Adrenal gland (tissue), 12 donors: ENCODE data around the gene NFKBIB. TPM values are rescaled to one million over a fixed set of nuclear protein-coding genes. Genes with fewer than 3 reads are reported as not detected.
A peak's percentile ranks its signal among the peaks of the same experiment; 100 is the strongest.
"Not testable (repeated sequence)": the region's sequence is repeated elsewhere in the genome, so short reads cannot be mapped to it uniquely, and the experiment has no call there.

ENCODE experiments used
- DNase-seq, 7 donors: peaks; one replicate each; pipeline ENCODE4 v3.0.0-alpha.2; 2019 to 2020
- H3K27ac ChIP-seq, 5 donors: fragments of 200-600 bp; sonication (generic) in 4 of 5; 1 replicate in 3 of 5; 2 replicates in 2 of 5; pipeline versions ENCODE4 v1.5.1 to v1.8.0; 2016 to 2020; ENCODE audit warnings: mild to moderate bottlenecking in 1 of 5
- H3K27me3 ChIP-seq: fragments of 200-600 bp; 2 replicates; pipeline ENCODE4 v1.8.0; 2021
- H3K36me3 ChIP-seq, 2 donors: fragments of 200-600 bp; replicated peaks in 1 of 2; 1 replicate in 1 of 2; 2 replicates in 1 of 2; pipeline versions ENCODE4 v1.5.1 to v1.8.0; 2018 to 2022
- H3K4me1 ChIP-seq, 2 donors: fragments of 200-600 bp; replicated peaks in 1 of 2; 1 replicate in 1 of 2; 2 replicates in 1 of 2; pipeline versions ENCODE4 v1.5.1 to v1.8.0; 2018 to 2021
- H3K4me3 ChIP-seq, 4 donors: fragments of 200-600 bp; sonication (generic) in 3 of 4; one replicate each; pipeline ENCODE4 v1.5.1; 2016 to 2018
- H3K9me3 ChIP-seq, 3 donors: fragments of 200-600 bp; sonication (generic) in 1 of 3; replicated peaks in 1 of 3; 1 replicate in 2 of 3; 2 replicates in 1 of 3; pipeline versions ENCODE4 v1.5.1 to v1.8.0; 2016 to 2021
- CTCF ChIP-seq, 6 experiments: fragments of 450-650 bp in 4 of 6; fragments of 200-600 bp in 2 of 6; sonication (generic) in 1 of 6; IDR thresholded peaks; 1 replicate in 5 of 6; 2 replicates in 1 of 6; pipeline versions ENCODE4 v1.5.1 to v1.8.0; 2016 to 2021; ENCODE audit warnings: antibody characterized with exemption in 6 of 6, mild to moderate bottlenecking in 2 of 6, moderate library complexity in 1 of 6
- POLR2A ChIP-seq, 2 donors: fragments of 450-650 bp; IDR thresholded peaks; one replicate each; pipeline ENCODE4 v1.6.1; 2017; ENCODE audit warnings: antibody characterized with exemption in 2 of 2, mild to moderate bottlenecking in 2 of 2, moderate library complexity in 1 of 2
- WGBS, 4 donors: extraction: QIAGEN DNeasy Blood & Tissue Kit in 2 of 4; methylation state at CpG; one replicate each; pipeline versions ENCODE4 v1.1.5 to v1.1.7; 2013 to 2017; 5-methylcytosine and 5-hydroxymethylcytosine counted together
- intact Hi-C, 2 donors: fragments of 100-400 bp; cut with DNase I; formaldehyde crosslinking; loops; one replicate each; pipeline versions ENCODE4 v1.14.1 to v1.15.0; 2022 to 2023
- polyA plus RNA-seq, 3 donors: library from polyadenylated mRNA; stranded (reverse); fragments of 200-250 nt in 2 of 3; fragments of 350-450 nt in 1 of 3; fragmentation: Illumina TruSeq in 1 of 3; extraction: RNeasy Lipid Tissue Mini Kit (QIAGEN cat#74804) in 1 of 3; gene quantifications; one replicate each; pipeline ENCODE4 v1.2.3, GENCODE V29; 2013 to 2014
- total RNA-seq, 9 donors: library from RNA; depleted of rRNA in 4 of 9; stranded (reverse); fragments of >200 nt in 4 of 9; fragments of 120-200 nt in 1 of 9; fragmentation: NEBNext Ultra II Directional in 1 of 9; extraction: Animal tissue kit (Norgen Biotek cat#: 25700) in 1 of 9; gene quantifications; one replicate each; pipeline versions ENCODE4 v1.1.0 to v1.2.4, GENCODE V29; 2013 to 2023
- donor health status: healthy with polysubstance abuse.
- donor health status: Bipolar disorder and iron deficiency.
- donor health status: DM: yes; HTN: yes; CAD: no.
- donor health status: DM: no; HTN: no; CAD: no.
- donor health status: DM: no; HTN: no; CAD: no.
- donor health status: DM: yes; HTN: yes; CAD: no.

NFKBIB gene
- total and polyA plus RNA-seq, 12 donors: 12.4 to 73.0 (median 31.7) TPM

- DNase-seq: peak; percentile 93 to 96 (median 96)
- TF ChIP-seq CTCF (IDR thresholded peaks at IDR 0.05): no peak
- TF ChIP-seq POLR2A (IDR thresholded peaks at IDR 0.05): peak; percentile 43 to 85
- intact Hi-C loops: no loop called here
- Histone ChIP-seq H3K27ac (peak overlapping the region; percentile 95 to 100 (median 98)), H3K4me1 (peaks cover 24 to 35% of the 10 kb centered on the region in 2 donors), H3K27me3 (no peaks in the 10 kb centered on the region), H3K36me3 (peaks cover 0 to 7% of the 10 kb centered on the region in 2 donors), H3K9me3 (no peaks in the 10 kb centered on the region), H3K4me3 (peak overlapping the region; percentile 17 to 98 (median 67))
- 0 to 2% (median 1%) methylated on average over 27 to 65 of the region's 67 CpGs for WGBS, 4 donors
These were observed 48.0 kb upstream of the NFKBIB start for GRCh38 chr19:38851622-38852230.

DNA sequence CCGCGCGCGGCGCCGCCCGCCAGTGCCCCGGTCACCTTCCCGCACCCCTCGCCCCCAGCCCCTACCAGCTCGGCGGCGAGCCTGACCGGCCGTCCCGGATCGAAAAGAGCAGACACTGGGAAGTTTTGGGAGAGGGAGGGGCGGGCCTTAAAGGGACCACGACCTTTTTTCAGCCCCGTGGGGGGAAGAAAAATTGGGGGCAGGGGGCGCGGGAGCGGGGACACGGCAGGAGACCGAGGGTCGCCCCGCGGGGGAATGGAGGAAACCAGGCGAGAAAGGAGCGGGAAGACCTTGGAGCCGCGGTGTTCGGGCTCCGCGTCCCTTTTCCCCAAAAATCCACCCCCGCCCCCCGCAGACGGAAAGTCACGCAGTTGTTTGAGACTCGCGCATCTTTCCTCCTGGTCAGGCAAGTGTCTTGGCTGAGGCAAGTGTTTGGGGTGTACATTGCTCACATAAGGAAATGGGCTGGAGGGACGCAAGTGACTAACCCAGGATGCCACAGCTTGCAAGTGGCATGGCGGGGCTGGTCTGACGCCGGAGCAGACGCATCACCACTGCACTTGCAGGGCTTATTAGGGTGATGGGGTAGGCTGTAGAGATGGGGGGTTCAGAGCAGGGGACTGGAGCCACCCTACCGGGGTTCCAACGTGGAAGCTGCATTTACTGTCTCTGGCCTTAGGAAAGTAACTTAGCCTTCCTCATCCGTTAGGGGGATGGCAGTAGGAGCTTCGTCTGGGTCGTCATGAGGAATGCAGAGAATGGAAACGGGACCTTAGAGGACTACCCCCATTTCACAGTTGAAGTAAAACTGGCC is 47.3 kb upstream of the NFKBIB start:
- 0 to 1% (median 1%) methylated on average over 27 to 52 of the region's 52 CpGs for WGBS, 4 donors
- Histone ChIP-seq H3K4me1 (peaks cover 23 to 28% of the 10 kb centered on the region in 2 donors), H3K9me3 (no peaks in the 10 kb centered on the region), H3K4me3 (peak overlapping the region; percentile 11 to 98 (median 67)), H3K27ac (peak overlapping the region; percentile 89 to 100 (median 97)), H3K27me3 (no peaks in the 10 kb centered on the region), H3K36me3 (peaks cover 0 to under 1% of the 10 kb centered on the region in 2 donors)
- TF ChIP-seq CTCF (IDR thresholded peaks at IDR 0.05): no peak
- peak in 1 of 2 donors; percentile 36 for TF ChIP-seq POLR2A (IDR thresholded peaks at IDR 0.05)
- intact Hi-C loops: no loop called here
- DNase-seq: peak; percentile 64 to 79 (median 73)

GRCh38 chr19:38853214-38853613 is 46.6 kb upstream of the NFKBIB start:
- no peaks in the 10 kb centered on the region for H3K27me3 ChIP-seq
- H3K4me3 ChIP-seq: no peak overlapping the region
- no peaks in the 10 kb centered on the region for H3K9me3 ChIP-seq
- H3K27ac ChIP-seq: peak overlapping the region in 1 of 5 donors; percentile 100
- intact Hi-C loops: no loop called here
- TF ChIP-seq POLR2A (IDR thresholded peaks at IDR 0.05) (no peak), CTCF (IDR thresholded peaks at IDR 0.05) (no peak)
- peaks cover 15 to 20% of the 10 kb centered on the region in 2 donors for H3K4me1 ChIP-seq
- DNase-seq: no peak
- 88 to 91% (median 89%) methylated on average over 15 to 17 of the region's 17 CpGs for WGBS, 4 donors
- no peaks in the 10 kb centered on the region for H3K36me3 ChIP-seq

DNA sequence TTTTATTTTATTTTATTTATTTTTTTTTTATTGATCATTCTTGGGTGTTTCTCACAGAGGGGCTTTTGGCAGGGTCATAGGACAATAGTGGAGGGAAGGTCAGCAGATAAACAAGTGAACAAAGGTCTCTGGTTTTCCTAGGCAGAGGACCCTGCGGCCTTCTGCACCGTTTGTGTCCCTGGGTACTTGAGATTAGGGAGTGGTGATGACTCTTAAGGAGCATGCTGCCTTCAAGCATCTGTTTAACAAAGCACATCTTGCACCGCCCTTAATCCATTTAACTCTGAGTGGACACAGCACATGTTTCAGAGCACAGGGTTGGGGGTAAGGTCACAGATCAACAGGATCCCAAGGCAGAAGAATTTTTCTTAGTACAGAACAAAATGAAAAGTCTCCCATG is 44.8 kb upstream of the NFKBIB start:
- intact Hi-C loops, H3K27ac ChIP-seq: not testable (repeated sequence)
- 47 to 65% (median 61%) methylated on average over 2 to 3 of the region's 3 CpGs for WGBS, 4 donors

DNA sequence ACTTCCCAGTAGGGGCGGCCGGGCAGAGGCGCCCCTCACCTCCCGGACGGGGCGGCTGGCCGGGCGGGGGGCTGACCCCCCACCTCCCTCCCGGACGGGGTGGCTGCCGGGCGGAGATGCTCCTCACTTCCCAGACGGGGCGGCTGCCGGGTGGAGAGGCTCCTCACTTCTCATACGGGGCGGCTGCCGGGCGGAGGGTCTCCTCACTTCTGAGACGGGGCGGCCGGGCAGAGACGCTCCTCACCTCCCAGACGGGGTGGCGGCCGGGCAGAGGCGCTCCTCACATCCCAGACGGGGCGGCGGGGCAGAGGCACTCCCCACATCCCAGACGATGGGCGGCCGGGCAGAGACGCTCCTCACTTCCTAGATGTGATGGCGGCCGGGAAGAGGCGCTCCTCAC is 44.0 kb upstream of the NFKBIB start:
- WGBS, 4 donors: 92 to 100% (median 98%) methylated on average over 1 to 29 of the region's 37 CpGs
- intact Hi-C loops, DNase-seq, H3K27me3 ChIP-seq, H3K36me3 ChIP-seq, H3K27ac ChIP-seq, H3K9me3 ChIP-seq, H3K4me3 ChIP-seq: not testable (repeated sequence)
- peaks cover 9 to 13% of the 10 kb centered on the region in 2 donors for H3K4me1 ChIP-seq

More for the DNA sequence above, 44.8 kb upstream of the NFKBIB start:
- not testable (repeated sequence) for H3K4me3 ChIP-seq, H3K27me3 ChIP-seq, H3K36me3 ChIP-seq, H3K9me3 ChIP-seq, DNase-seq
- H3K4me1 ChIP-seq: peaks cover 9 to 13% of the 10 kb centered on the region in 2 donors
